T-helper 1 cell treated with Interleukin-12 subunit alpha and Interleukin-12 subunit beta and Interleukin-4 antibody, amounts not matched to agents 30 μg/mL and 1 μg/mL, for 36 hours (primary cell): ENCODE measurements around the gene MKLN1.

ENCODE experiments used
- H3K27ac Mint-ChIP-seq: one replicate; pipeline ENCODE4 v1.8.0; 2021; ENCODE audit warnings: mild to moderate bottlenecking, mixed read lengths
- H3K27me3 Mint-ChIP-seq: one replicate; pipeline ENCODE4 v1.8.0; 2021; ENCODE audit warnings: low read depth, mixed read lengths
- H3K36me3 Mint-ChIP-seq: one replicate; pipeline ENCODE4 v1.8.0; 2021; ENCODE audit warnings: low read depth, mixed read lengths
- H3K4me1 Mint-ChIP-seq: one replicate; pipeline ENCODE4 v1.8.0; 2021; ENCODE audit warnings: low read depth, mixed read lengths
- H3K4me3 Mint-ChIP-seq: one replicate; pipeline ENCODE4 v1.8.0; 2021; ENCODE audit warnings: mild to moderate bottlenecking, moderate library complexity, mixed read lengths
- H3K9me3 Mint-ChIP-seq: one replicate; pipeline ENCODE4 v1.8.0; 2021; ENCODE audit warnings: mixed read lengths

The MKLN1 gene

GRCh38 chr7:131466735-131467365 is 139.2 kb downstream of the MKLN1 start:
- Mint-ChIP-seq H3K36me3 (peaks cover 31% of the 10 kb centered on the region), H3K9me3 (no peaks in the 10 kb centered on the region), H3K27me3 (no peaks in the 10 kb centered on the region), H3K4me3 (no peak overlapping the region), H3K4me1 (no peaks in the 10 kb centered on the region), H3K27ac (no peak overlapping the region)

- Mint-ChIP-seq H3K4me3 (no peak overlapping the region), H3K27me3 (no peaks in the 10 kb centered on the region), H3K9me3 (no peaks in the 10 kb centered on the region), H3K4me1 (no peaks in the 10 kb centered on the region), H3K27ac (no peak overlapping the region), H3K36me3 (peaks cover 31% of the 10 kb centered on the region)
Observed at GRCh38 chr7:131467788-131468187, 140.1 kb downstream of the MKLN1 start.

- H3K4me3 Mint-ChIP-seq, result no peak overlapping the region
- no peaks in the 10 kb centered on the region for H3K27me3 Mint-ChIP-seq
- H3K9me3 Mint-ChIP-seq, result no peaks in the 10 kb centered on the region
- peaks cover 28% of the 10 kb centered on the region for H3K36me3 Mint-ChIP-seq
- H3K4me1 Mint-ChIP-seq, result no peaks in the 10 kb centered on the region
- H3K27ac Mint-ChIP-seq, result no peak overlapping the region
Observed at GRCh38 chr7:131471250-131472004, 143.8 kb downstream of the MKLN1 start.

- Mint-ChIP-seq H3K4me1 (no peaks in the 10 kb centered on the region), H3K27me3 (no peaks in the 10 kb centered on the region), H3K9me3 (no peaks in the 10 kb centered on the region), H3K4me3 (no peak overlapping the region), H3K36me3 (peaks cover 12% of the 10 kb centered on the region), H3K27ac (no peak overlapping the region)
Observed at GRCh38 chr7:131476740-131477139, 149.1 kb downstream of the MKLN1 start.

- H3K36me3 Mint-ChIP-seq, result peaks cover 11% of the 10 kb centered on the region
- no peak overlapping the region for H3K4me3 Mint-ChIP-seq
- H3K4me1 Mint-ChIP-seq, result no peaks in the 10 kb centered on the region
- H3K27me3 Mint-ChIP-seq, result no peaks in the 10 kb centered on the region
- H3K27ac Mint-ChIP-seq, result no peak overlapping the region
- H3K9me3 Mint-ChIP-seq, result no peaks in the 10 kb centered on the region
Observed at GRCh38 chr7:131480384-131481315, 153.0 kb downstream of the MKLN1 start.

GRCh38 chr7:131482800-131483199 is 155.1 kb downstream of the MKLN1 start:
- Mint-ChIP-seq H3K4me3 (no peak overlapping the region), H3K36me3 (peaks cover 13% of the 10 kb centered on the region), H3K27me3 (no peaks in the 10 kb centered on the region), H3K27ac (no peak overlapping the region), H3K9me3 (no peaks in the 10 kb centered on the region), H3K4me1 (no peaks in the 10 kb centered on the region)

- H3K9me3 Mint-ChIP-seq, result no peaks in the 10 kb centered on the region
- no peak overlapping the region for H3K4me3 Mint-ChIP-seq
- H3K4me1 Mint-ChIP-seq, result no peaks in the 10 kb centered on the region
- no peak overlapping the region for H3K27ac Mint-ChIP-seq
- H3K36me3 Mint-ChIP-seq, result peaks cover 16% of the 10 kb centered on the region
- H3K27me3 Mint-ChIP-seq, result no peaks in the 10 kb centered on the region
Observed at GRCh38 chr7:131483586-131483985, 155.9 kb downstream of the MKLN1 start.

- Mint-ChIP-seq H3K9me3 (no peaks in the 10 kb centered on the region), H3K27ac (no peak overlapping the region), H3K27me3 (no peaks in the 10 kb centered on the region), H3K36me3 (peaks cover 17% of the 10 kb centered on the region), H3K4me1 (no peaks in the 10 kb centered on the region), H3K4me3 (no peak overlapping the region)
Observed at GRCh38 chr7:131486346-131486745, 158.7 kb downstream of the MKLN1 start.

- peaks cover 17% of the 10 kb centered on the region for H3K36me3 Mint-ChIP-seq
- no peaks in the 10 kb centered on the region for H3K9me3 Mint-ChIP-seq
- no peak overlapping the region for H3K27ac Mint-ChIP-seq
- no peaks in the 10 kb centered on the region for H3K4me1 Mint-ChIP-seq
- no peak overlapping the region for H3K4me3 Mint-ChIP-seq
- no peaks in the 10 kb centered on the region for H3K27me3 Mint-ChIP-seq
Observed at GRCh38 chr7:131487217-131487616, 159.5 kb downstream of the MKLN1 start.

- Mint-ChIP-seq H3K4me1 (no peaks in the 10 kb centered on the region), H3K27me3 (no peaks in the 10 kb centered on the region), H3K36me3 (peaks cover 13% of the 10 kb centered on the region), H3K4me3 (no peak overlapping the region), H3K27ac (no peak overlapping the region), H3K9me3 (no peaks in the 10 kb centered on the region)
Observed at GRCh38 chr7:131488361-131488760, 160.7 kb downstream of the MKLN1 start.

- H3K36me3 Mint-ChIP-seq, result peaks cover 11% of the 10 kb centered on the region
- no peaks in the 10 kb centered on the region for H3K9me3 Mint-ChIP-seq
- no peaks in the 10 kb centered on the region for H3K4me1 Mint-ChIP-seq
- H3K27me3 Mint-ChIP-seq, result no peaks in the 10 kb centered on the region
- H3K27ac Mint-ChIP-seq, result no peak overlapping the region
- no peak overlapping the region for H3K4me3 Mint-ChIP-seq
Observed at GRCh38 chr7:131489196-131489595, 161.5 kb downstream of the MKLN1 start.

- Mint-ChIP-seq H3K36me3 (peaks cover 9% of the 10 kb centered on the region), H3K4me1 (no peaks in the 10 kb centered on the region), H3K27ac (no peak overlapping the region)
Observed at GRCh38 chr7:131489881-131490280, 162.2 kb downstream of the MKLN1 start.

GRCh38 chr7:131493081-131493480 is 165.4 kb downstream of the MKLN1 start:
- no peaks in the 10 kb centered on the region for H3K9me3 Mint-ChIP-seq
- peaks cover 7% of the 10 kb centered on the region for H3K36me3 Mint-ChIP-seq
- H3K27ac Mint-ChIP-seq, result no peak overlapping the region

More at GRCh38 chr7:131489881-131490280, 162.2 kb downstream of the MKLN1 start:
- Mint-ChIP-seq H3K27me3 (no peaks in the 10 kb centered on the region), H3K4me3 (no peak overlapping the region), H3K9me3 (no peaks in the 10 kb centered on the region)

GRCh38 chr7:131493581-131493980 is 165.9 kb downstream of the MKLN1 start:
- no peak overlapping the region for H3K27ac Mint-ChIP-seq
- H3K36me3 Mint-ChIP-seq, result peaks cover 6% of the 10 kb centered on the region
- no peaks in the 10 kb centered on the region for H3K4me1 Mint-ChIP-seq
- no peaks in the 10 kb centered on the region for H3K27me3 Mint-ChIP-seq
- no peak overlapping the region for H3K4me3 Mint-ChIP-seq
- H3K9me3 Mint-ChIP-seq, result no peaks in the 10 kb centered on the region

More at GRCh38 chr7:131493081-131493480, 165.4 kb downstream of the MKLN1 start:
- H3K27me3 Mint-ChIP-seq, result no peaks in the 10 kb centered on the region
- H3K4me1 Mint-ChIP-seq, result no peaks in the 10 kb centered on the region
- H3K4me3 Mint-ChIP-seq, result no peak overlapping the region
